Activated naive CD8-positive, alpha-beta T cell treated with anti-CD3 and anti-CD28 coated beads, Interleukin-2, amount 50 U/mL, for 24 hours (primary cell): ENCODE data around the gene OSBPL9.

Experiments used
- ATAC-seq: fragments of 150-1000 bp; cut with Tn5 transposase; one replicate; pipeline ENCODE4 v1.10.0; 2021
- DNase-seq: peaks from one replicate; pipeline ENCODE4 v3.0.0; 2021
- H3K27ac Mint-ChIP-seq: one replicate; pipeline ENCODE4 v1.8.0; 2021; ENCODE audit warnings: mild to moderate bottlenecking, mixed read lengths
- H3K27me3 Mint-ChIP-seq: one replicate; pipeline ENCODE4 v1.8.0; 2021; ENCODE audit warnings: mixed read lengths
- H3K36me3 Mint-ChIP-seq: one replicate; pipeline ENCODE4 v1.8.0; 2021; ENCODE audit warnings: low read depth, mixed read lengths
- H3K4me1 Mint-ChIP-seq: one replicate; pipeline ENCODE4 v1.8.0; 2021; ENCODE audit warnings: mixed read lengths
- H3K4me3 Mint-ChIP-seq: one replicate; pipeline ENCODE4 v1.8.0; 2021; ENCODE audit warnings: mild to moderate bottlenecking, moderate library complexity, mixed read lengths
- H3K9me3 Mint-ChIP-seq: one replicate; pipeline ENCODE4 v1.8.0; 2021; ENCODE audit warnings: mixed read lengths

The OSBPL9 gene, protein sequence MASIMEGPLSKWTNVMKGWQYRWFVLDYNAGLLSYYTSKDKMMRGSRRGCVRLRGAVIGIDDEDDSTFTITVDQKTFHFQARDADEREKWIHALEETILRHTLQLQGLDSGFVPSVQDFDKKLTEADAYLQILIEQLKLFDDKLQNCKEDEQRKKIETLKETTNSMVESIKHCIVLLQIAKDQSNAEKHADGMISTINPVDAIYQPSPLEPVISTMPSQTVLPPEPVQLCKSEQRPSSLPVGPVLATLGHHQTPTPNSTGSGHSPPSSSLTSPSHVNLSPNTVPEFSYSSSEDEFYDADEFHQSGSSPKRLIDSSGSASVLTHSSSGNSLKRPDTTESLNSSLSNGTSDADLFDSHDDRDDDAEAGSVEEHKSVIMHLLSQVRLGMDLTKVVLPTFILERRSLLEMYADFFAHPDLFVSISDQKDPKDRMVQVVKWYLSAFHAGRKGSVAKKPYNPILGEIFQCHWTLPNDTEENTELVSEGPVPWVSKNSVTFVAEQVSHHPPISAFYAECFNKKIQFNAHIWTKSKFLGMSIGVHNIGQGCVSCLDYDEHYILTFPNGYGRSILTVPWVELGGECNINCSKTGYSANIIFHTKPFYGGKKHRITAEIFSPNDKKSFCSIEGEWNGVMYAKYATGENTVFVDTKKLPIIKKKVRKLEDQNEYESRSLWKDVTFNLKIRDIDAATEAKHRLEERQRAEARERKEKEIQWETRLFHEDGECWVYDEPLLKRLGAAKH

DNA sequence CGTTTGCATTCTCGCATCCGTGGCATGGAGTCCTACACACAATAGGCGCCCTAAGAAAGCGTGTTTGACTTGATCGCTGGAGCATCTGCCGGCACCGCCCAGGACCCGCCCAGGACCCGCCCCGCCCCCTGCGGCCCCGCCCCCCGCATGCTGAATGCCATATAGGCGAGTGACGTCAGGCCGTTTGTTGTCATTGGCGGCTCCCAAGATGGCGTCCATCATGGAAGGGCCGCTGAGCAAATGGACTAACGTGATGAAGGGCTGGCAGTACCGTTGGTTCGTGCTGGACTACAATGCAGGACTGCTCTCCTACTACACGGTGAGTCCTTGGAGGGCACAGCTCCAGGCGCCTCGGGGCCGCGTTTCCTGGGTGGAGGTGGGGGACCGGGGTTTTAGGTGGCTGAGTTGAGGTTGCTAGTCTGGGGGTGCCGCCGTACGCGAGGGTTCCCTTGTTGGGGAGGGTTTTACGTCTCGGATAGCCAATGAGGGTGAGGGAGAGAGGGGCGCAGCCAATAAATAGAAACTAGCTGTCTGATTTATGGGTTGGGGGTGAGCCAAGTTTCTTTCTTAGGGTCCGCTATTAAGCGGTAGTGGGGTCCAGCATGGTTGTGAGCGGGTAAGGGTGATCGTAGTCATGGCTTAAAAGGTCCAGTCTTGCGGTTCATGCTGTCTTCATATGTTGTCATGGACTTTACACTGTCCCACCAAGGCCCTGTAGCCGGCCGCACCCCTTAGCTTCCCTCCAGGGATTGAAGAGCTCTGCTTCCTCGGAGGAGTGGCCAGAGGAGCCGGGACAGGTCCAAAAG, at the start of gene OSBPL9:
OSBPL9 (plus strand) TSS at position 190 of the 806 bp plus-strand sequence; CDS start at position 209, 19 bp downstream.
- Mint-ChIP-seq H3K4me3 (peak within 1 kb of the TSS; percentile 99), H3K9me3 (no peaks in the 10 kb centered on the region), H3K27ac (peak within 1 kb of the TSS; percentile 93), H3K4me1 (peaks cover 24% of the 10 kb centered on the region), H3K36me3 (no peaks in the 10 kb centered on the region), H3K27me3 (no peaks in the 10 kb centered on the region)
- ATAC-seq (peak; percentile 97), DNase-seq (peak; percentile 85)

DNA sequence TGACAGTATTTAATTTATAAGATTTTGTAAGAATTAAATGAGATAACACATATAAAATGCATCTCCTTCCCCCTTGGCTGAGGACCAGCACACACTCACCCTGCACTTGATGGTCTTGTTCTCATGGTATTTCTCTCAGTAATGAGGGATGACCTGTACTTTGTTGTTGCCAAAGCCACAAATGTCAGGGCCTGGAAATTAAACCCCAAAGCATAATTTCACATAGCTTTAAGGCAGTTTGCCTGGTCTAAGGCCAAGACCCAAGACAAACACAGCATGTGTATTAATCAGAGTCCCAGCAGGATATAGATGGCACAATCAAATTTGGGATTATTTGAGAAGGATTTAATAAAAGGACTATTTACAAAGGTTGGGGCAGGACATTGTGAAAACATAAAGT, 49.2 kb upstream of the OSBPL9 start:
- no peaks in the 10 kb centered on the region for H3K9me3 Mint-ChIP-seq
- H3K27ac Mint-ChIP-seq = no peak overlapping the region
- no peaks in the 10 kb centered on the region for H3K27me3 Mint-ChIP-seq
- no peaks in the 10 kb centered on the region for H3K36me3 Mint-ChIP-seq
- H3K4me1 Mint-ChIP-seq = peaks cover 45% of the 10 kb centered on the region
- H3K4me3 Mint-ChIP-seq = no peak overlapping the region
- no peak for DNase-seq
- ATAC-seq = no peak

DNA sequence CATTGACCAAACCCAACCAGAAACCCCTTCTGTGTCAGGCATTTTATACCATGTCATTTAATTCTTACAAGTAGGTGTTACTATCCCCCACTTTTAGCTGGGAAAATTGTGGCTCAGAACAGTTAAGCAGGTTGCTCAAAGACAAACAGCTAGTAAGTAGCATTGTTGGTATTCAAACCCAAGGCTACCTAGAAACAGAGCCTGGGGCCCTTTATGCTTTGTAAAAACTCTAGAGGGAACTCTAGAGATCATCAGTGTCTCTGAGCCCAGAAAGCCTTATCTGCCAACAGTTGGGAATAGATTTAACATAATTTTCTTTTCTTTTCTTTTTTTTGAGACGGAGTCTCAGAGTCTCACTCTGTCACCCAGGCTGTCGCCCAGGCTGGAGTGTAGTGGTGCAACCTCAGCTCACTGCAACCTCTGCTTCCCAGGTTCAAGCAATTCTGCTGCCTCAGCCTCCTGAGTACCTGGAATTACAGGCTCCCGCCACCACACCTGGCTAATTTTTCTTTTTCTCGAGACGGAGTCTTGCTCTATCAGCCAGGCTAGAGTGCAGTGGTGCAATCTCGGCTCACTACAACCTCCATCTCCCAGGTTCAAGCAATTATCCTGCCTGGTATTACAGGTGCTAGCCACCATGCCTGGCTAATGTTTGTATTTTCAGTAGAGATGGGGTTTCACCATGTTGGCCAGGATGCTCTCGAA, 48.5 kb upstream of the OSBPL9 start:
- Mint-ChIP-seq H3K36me3 (no peaks in the 10 kb centered on the region), H3K4me1 (peaks cover 45% of the 10 kb centered on the region), H3K27ac (peak overlapping the region; percentile 79), H3K9me3 (no peaks in the 10 kb centered on the region), H3K4me3 (no peak overlapping the region), H3K27me3 (no peaks in the 10 kb centered on the region)
- ATAC-seq (no peak), DNase-seq (no peak)

DNA sequence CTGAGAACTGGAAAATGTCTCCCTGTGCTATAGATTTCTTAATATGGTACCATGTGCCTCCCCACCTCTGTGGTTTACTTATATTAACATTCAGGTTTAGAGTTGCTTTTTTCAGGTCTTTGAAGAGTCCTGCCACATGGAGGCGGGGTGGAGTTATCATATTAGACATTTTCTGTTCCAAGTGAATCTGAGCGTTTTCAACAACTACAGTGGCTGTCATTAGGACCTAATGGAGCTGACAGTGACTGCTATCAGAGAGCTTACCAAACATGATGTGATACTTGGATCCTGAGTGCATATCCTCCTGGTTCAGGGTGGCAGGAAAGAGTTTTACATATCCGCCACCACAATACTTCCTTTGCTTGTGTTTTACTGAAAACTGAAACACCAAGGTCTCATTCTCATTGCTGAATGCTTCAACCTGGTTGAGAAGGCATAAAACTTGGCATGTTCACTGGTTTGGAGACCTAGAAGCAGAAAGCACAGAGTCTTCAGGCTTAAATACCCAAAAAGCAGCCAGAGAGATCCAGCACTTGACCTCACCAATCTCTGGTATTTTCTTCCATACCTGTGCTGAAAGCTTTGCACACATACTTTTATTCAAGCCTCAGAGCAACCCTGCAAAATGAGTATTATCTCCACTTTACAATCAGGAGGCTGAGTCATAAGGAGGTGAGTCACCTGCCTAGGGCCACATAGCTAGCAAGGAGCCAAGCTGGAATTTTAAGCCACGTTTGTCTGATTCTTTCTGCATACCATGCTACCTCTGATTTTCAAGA, 47.4 kb upstream of the OSBPL9 start:
- no peaks in the 10 kb centered on the region for H3K27me3 Mint-ChIP-seq
- H3K4me1 Mint-ChIP-seq = peaks cover 40% of the 10 kb centered on the region
- DNase-seq (peak; percentile 41), ATAC-seq (peak; percentile 85)
- H3K9me3 Mint-ChIP-seq = no peaks in the 10 kb centered on the region
- H3K4me3 Mint-ChIP-seq = no peak overlapping the region
- H3K36me3 Mint-ChIP-seq = no peaks in the 10 kb centered on the region
- H3K27ac Mint-ChIP-seq = peak overlapping the region; percentile 79

DNA sequence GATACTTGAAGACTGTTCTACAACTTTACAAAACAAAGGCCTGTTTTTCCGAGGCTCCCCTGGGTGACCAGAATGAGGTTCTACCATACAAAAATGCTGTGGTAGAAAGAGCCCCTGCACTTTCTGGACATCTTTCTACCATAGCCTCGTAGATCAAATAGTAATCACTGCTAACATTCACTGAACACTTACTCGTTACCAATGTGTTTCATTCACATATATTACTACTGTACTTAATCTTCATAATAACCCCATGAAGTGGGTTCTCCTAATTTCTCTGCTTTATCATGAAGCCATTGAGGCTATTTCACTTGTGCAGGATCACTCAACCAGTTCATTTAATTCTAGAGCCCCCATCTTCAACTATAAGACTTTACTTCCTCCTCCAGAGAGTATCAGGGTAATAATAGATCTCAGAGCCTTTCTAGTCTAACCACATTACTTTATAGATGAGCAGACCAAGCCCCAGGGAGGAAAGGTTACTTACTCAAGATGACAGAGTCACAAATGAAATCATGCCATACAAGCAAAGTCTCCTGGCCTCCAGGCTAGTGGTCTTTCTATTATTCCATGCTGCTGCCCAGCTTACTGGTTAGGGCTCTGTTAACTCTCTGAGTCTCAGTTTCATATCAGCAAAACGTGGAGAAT, 46.7 kb upstream of the OSBPL9 start:
- peak overlapping the region; percentile 79 for H3K27ac Mint-ChIP-seq
- no peaks in the 10 kb centered on the region for H3K9me3 Mint-ChIP-seq
- DNase-seq = no peak
- ATAC-seq = peak; percentile 67
- H3K27me3 Mint-ChIP-seq = no peaks in the 10 kb centered on the region
- H3K36me3 Mint-ChIP-seq = no peaks in the 10 kb centered on the region
- peaks cover 44% of the 10 kb centered on the region for H3K4me1 Mint-ChIP-seq
- peak overlapping the region; percentile 7 for H3K4me3 Mint-ChIP-seq

DNA sequence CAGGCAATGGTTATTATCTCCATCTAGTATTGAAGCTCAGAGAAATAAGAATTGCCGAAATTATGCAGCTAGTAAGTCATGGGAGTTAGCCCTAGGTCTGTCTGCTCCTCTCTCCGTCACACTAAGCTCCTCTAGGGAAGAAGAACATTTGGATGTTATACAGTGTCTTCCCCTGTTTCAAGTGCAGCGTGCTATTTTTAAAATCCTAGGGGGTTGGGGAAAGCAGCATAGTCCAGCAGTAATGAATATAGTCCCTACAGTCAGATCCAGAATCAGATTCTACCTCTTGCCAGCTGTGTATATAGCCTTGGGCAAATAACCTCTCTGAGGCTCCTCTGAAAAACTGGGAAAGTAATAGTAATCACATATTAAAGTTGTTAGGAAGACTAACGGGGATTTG, 44.5 kb upstream of the OSBPL9 start:
- H3K27me3 Mint-ChIP-seq = no peaks in the 10 kb centered on the region
- H3K36me3 Mint-ChIP-seq = no peaks in the 10 kb centered on the region
- DNase-seq (no peak), ATAC-seq (no peak)
- no peak overlapping the region for H3K4me3 Mint-ChIP-seq
- H3K9me3 Mint-ChIP-seq = no peaks in the 10 kb centered on the region
- H3K4me1 Mint-ChIP-seq = peaks cover 59% of the 10 kb centered on the region
- no peak overlapping the region for H3K27ac Mint-ChIP-seq

DNA sequence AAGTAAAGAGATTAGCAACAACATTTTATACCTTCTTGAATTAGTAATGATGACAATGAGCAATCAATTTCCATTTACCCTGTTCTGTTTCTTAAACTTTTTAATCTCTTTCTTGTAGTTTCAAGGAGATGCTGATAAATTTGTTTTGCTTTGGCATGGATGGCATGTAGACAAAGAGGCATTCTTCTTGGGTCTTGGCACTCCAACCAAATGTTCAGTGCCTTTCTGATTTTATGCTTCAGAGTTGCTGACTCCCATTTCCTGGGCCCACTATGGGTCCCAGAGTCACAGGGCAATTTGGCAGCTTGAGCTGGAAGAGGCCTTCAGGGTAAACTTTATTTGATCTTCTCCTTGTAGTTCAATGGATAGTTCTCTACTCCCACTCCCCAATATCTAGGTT, 42.1 kb upstream of the OSBPL9 start:
- no peak overlapping the region for H3K4me3 Mint-ChIP-seq
- H3K36me3 Mint-ChIP-seq = no peaks in the 10 kb centered on the region
- DNase-seq = no peak
- peaks cover 41% of the 10 kb centered on the region for H3K4me1 Mint-ChIP-seq
- H3K27me3 Mint-ChIP-seq = no peaks in the 10 kb centered on the region
- no peaks in the 10 kb centered on the region for H3K9me3 Mint-ChIP-seq
- ATAC-seq = no peak
- H3K27ac Mint-ChIP-seq = no peak overlapping the region

DNA sequence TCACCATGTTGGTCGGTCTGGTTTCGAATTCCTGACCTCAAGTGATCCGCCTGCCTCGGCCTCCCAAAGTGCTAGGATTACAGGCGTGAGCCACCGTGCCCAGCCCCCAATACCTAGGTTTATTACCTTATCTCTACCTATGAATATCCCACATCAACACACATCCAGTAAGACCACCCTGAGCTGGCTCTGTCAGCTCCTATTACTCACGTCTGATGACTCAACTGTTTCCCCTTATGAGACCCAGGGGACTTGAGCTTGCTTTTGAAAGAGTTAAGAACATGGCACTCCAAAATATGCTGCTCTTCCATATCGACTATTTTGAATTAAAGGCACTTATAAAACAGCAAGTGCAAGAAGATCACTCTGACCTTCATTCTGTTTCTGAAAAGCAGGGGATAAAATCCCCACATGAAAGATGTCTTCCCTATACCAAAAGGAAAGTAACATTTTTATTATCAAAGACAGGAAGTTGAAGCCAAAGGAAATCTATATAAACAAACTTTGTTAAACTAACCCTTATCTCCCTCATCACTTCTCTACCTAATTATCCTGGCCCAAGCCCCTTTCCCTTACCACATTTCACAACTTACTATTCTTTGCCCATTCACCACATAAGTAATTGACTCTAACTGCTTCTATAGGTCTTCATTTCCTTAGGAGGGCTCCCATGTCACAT, 41.3 kb upstream of the OSBPL9 start:
- Mint-ChIP-seq H3K36me3 (no peaks in the 10 kb centered on the region), H3K9me3 (no peaks in the 10 kb centered on the region), H3K27me3 (no peaks in the 10 kb centered on the region), H3K4me3 (peak overlapping the region; percentile 24), H3K27ac (peak overlapping the region; percentile 76), H3K4me1 (peaks cover 33% of the 10 kb centered on the region)
- ATAC-seq (peak; percentile 85), DNase-seq (no peak)

DNA sequence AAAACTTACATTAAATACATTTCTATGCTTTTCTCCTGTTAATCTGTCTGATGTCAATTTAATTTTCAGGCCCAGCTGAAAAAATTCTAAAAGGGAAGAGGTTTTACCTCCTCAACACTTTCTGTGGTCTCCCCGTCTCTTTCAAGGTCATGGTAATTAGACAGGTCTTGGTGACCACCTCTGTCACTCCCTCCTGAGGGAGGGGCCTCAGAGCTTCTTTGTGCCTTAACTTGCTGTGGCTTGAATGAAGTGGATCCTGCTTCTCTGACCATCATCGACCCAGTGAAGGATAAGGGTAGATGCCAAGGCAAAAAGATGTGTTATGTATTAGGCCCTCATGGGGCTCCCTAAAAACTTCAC, 40.8 kb upstream of the OSBPL9 start:
- DNase-seq (no peak), ATAC-seq (no peak)
- Mint-ChIP-seq H3K27me3 (no peaks in the 10 kb centered on the region), H3K4me3 (peak overlapping the region; percentile 24), H3K4me1 (peaks cover 28% of the 10 kb centered on the region), H3K9me3 (no peaks in the 10 kb centered on the region), H3K27ac (peak overlapping the region; percentile 76), H3K36me3 (no peaks in the 10 kb centered on the region)

DNA sequence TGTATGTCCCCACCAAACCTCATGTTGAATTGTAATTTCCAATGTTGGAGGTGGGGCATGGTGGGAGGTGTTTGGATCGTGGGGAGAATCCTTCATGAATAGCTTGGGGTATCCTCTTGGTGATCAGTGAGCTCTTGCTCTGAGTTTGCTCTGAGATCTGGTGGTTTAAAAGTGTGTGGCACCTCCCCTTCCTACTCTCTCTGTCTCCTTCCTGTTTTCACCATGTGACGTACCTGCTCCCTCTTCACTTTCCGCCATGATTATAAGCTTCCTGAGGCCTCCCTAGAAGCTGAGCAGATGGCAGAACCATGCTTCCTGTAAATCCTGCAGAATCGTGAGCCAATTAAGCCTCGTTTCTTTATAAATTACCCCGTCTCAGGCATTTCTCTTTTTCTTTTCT, 40.0 kb upstream of the OSBPL9 start:
- Mint-ChIP-seq H3K27me3 (no peaks in the 10 kb centered on the region), H3K27ac (no peak overlapping the region), H3K4me3 (no peak overlapping the region), H3K9me3 (no peaks in the 10 kb centered on the region), H3K36me3 (no peaks in the 10 kb centered on the region), H3K4me1 (peaks cover 26% of the 10 kb centered on the region)
- DNase-seq = no peak
- ATAC-seq = no peak

DNA sequence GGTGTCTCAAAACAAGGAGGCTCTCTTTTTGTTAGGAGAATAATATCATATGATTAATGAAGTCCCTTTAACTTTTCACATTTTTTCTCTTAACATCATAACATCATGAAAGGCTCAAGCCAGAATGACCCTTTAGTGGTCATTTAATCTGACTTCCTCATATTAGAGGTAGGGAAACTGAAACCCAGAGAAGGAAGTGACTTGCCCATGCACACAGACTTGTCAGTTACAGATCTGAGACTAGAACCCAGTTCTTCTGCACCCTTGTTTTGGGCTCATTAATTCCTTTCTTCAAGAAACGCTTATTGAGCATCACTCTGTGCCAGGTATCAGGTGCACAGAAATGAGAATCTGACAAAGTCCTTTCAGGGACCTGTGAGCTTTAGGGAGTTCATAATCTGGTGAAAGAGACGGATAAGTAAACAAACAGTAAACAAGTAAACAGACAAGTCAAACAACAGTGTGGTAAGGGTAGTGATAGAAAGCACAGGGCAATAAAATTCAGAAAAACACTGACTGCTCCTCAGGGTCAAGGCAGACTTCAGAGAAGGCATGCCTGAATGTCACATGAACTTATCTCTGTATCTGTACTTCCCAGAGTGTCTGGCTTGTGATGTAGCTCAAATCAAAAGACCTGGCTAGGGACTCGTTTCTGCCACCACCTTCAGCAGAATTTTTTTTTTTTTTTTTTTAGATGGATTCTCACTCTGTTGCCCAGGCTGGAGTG, 38.3 kb upstream of the OSBPL9 start:
- Mint-ChIP-seq H3K4me3 (no peak overlapping the region), H3K27me3 (no peaks in the 10 kb centered on the region), H3K9me3 (no peaks in the 10 kb centered on the region), H3K36me3 (no peaks in the 10 kb centered on the region), H3K27ac (no peak overlapping the region), H3K4me1 (peaks cover 26% of the 10 kb centered on the region)
- DNase-seq = no peak
- ATAC-seq = no peak

DNA sequence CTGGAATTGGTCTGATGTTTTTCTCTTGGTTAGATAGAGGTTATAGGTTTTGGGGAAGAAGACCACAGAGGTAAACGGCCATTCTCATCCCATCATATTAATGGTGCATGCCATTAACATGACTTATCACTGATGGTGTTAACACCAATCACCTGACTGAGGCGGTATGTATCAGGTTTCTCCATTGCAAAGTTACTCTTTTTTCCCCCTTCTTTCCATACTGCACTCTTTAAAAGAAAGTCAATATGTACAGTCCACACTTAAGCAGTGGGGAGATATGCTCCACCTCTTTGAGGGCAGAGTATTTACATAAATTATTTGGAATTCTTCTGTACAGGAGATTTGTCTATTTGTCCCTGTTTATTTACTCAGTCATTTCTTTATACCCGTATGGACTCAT, 35.7 kb upstream of the OSBPL9 start:
- no peak overlapping the region for H3K27ac Mint-ChIP-seq
- no peaks in the 10 kb centered on the region for H3K36me3 Mint-ChIP-seq
- no peak overlapping the region for H3K4me3 Mint-ChIP-seq
- H3K9me3 Mint-ChIP-seq = no peaks in the 10 kb centered on the region
- no peak for ATAC-seq
- no peak for DNase-seq
- peaks cover 12% of the 10 kb centered on the region for H3K4me1 Mint-ChIP-seq
- H3K27me3 Mint-ChIP-seq = no peaks in the 10 kb centered on the region
